Body of pancreas (tissue), 4 donors: ENCODE results near the gene LPIN2. TPM values are rescaled to one million over a fixed set of nuclear protein-coding genes. Genes with fewer than 3 reads are reported as not detected.

ENCODE experiments used
- ATAC-seq: fragments of 150-250 bp; one replicate; pipeline ENCODE4 v1.9.1; 2016
- DNase-seq, 4 donors: peaks; one replicate each; pipeline ENCODE4 v3.0.0-alpha.2; 2019
- H3K27ac ChIP-seq, 4 donors: fragments of 200-600 bp; sonication (generic); 1 replicate in 3 of 4; 2 replicates in 1 of 4; pipeline versions ENCODE4 v1.5.1 to v1.6.1; 2016 to 2019; ENCODE audit warnings: mild to moderate bottlenecking in 1 of 4, mixed read lengths in 1 of 4, moderate library complexity in 1 of 4
- H3K27me3 ChIP-seq, 2 donors: fragments of 200-600 bp; sonication (generic); one replicate each; pipeline ENCODE4 v1.6.0; 2016; ENCODE audit warnings: mild to moderate bottlenecking in 1 of 2
- H3K36me3 ChIP-seq, 2 donors: fragments of 200-600 bp; sonication (generic); replicated peaks in 1 of 2; 2 replicates each; pipeline ENCODE4 v1.5.1; 2016; ENCODE audit warnings: low read depth in 2 of 2; ENCODE audit not compliant: insufficient read depth in 1 of 2
- H3K4me1 ChIP-seq: fragments of 200-600 bp; sonication (generic); one replicate; pipeline ENCODE4 v1.6.0; 2016
- H3K4me3 ChIP-seq, 2 donors: fragments of 200-600 bp; sonication (generic); 1 replicate in 1 of 2; 2 replicates in 1 of 2; pipeline ENCODE4 v1.5.1; 2016 to 2019
- H3K9me3 ChIP-seq, 3 donors: fragments of 200-600 bp; sonication (generic); 1 replicate in 2 of 3; 2 replicates in 1 of 3; pipeline ENCODE4 v1.5.1; 2016
- POLR2A ChIP-seq, 3 donors: fragments of 450-650 bp; IDR thresholded peaks; one replicate each; pipeline ENCODE4 v1.6.1; 2016; ENCODE audit warnings: antibody characterized with exemption in 3 of 3, mild to moderate bottlenecking in 2 of 3
- WGBS, 2 donors: methylation state at CpG; one replicate each; pipeline ENCODE4 v1.1.5; 2017; 5-methylcytosine and 5-hydroxymethylcytosine counted together
- intact Hi-C: fragments of 100-400 bp; cut with DNase I; formaldehyde crosslinking; loops from one replicate; pipeline ENCODE4 v1.15.1; 2023
- total RNA-seq, 2 donors: library from RNA; depleted of rRNA; stranded (reverse); fragments of >200 nt; gene quantifications; one replicate each; pipeline ENCODE4 v1.1.0, GENCODE V29; 2016
- TF ChIP-seq, protein P1 (sequence below), 7 experiments: fragments of 450-650 bp in 4 of 7; fragments of 200-600 bp in 3 of 7; sonication (generic) in 3 of 7; IDR thresholded peaks; one replicate each; pipeline ENCODE4 v1.5.1; 2016 to 2019; ENCODE audit warnings: antibody characterized with exemption in 7 of 7

Gene LPIN2
- total RNA-seq, 2 donors from 2014 or later = 10.9 to 35.3 TPM

DNA sequence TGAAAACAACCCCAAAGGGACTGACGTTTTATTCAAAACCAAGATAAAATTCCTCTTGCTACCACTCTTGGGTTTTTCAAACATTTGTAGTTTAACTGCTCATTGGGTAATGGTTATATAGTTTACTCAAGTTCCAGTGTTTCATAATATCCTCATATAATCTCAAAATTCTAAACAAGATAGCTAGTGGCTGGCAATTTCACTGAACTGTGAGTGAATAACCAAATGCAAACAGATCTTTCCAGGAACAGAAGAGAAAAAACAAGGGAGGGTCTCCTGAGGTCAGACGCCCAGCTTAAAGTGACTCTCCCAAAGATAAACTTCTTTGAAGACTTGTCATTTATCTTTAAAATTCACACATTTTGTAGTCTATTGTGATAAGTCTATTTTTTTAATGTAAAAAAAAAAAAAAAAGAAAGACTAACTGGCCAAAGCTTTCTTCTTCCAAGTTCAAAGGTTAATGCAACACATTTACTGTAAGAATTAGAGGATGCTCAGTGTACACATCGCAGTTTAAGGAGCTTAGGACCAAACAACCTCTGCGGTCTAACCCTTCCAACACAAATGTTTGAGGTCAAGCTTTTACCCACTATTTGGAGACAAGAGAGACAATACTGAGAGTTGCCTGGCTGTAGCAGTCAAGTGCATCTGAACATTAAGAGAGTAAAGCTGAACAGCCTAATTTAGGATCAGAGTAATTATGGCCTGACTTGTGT lies 26.6 kb downstream of the LPIN2 start:
- 32 to 40% methylated on average over 4 of the region's 4 CpGs for WGBS, 2 donors
- intact Hi-C loops = loop anchor here (10.0 kb wide), 1 partner anchor 52 kb away; no protein-coding TSS in a partner anchor
- Histone ChIP-seq H3K27ac (peak overlapping the region; percentile 4 to 82 (median 81)), H3K36me3 (no peaks in the 10 kb centered on the region), H3K4me1 (peaks cover 50% of the 10 kb centered on the region), H3K27me3 (no peaks in the 10 kb centered on the region), H3K4me3 (no peak overlapping the region), H3K9me3 (no peaks in the 10 kb centered on the region)
- DNase-seq = no peak
- TF ChIP-seq POLR2A (IDR thresholded peaks at IDR 0.05) = no peak
- TF ChIP-seq, protein P1, sequence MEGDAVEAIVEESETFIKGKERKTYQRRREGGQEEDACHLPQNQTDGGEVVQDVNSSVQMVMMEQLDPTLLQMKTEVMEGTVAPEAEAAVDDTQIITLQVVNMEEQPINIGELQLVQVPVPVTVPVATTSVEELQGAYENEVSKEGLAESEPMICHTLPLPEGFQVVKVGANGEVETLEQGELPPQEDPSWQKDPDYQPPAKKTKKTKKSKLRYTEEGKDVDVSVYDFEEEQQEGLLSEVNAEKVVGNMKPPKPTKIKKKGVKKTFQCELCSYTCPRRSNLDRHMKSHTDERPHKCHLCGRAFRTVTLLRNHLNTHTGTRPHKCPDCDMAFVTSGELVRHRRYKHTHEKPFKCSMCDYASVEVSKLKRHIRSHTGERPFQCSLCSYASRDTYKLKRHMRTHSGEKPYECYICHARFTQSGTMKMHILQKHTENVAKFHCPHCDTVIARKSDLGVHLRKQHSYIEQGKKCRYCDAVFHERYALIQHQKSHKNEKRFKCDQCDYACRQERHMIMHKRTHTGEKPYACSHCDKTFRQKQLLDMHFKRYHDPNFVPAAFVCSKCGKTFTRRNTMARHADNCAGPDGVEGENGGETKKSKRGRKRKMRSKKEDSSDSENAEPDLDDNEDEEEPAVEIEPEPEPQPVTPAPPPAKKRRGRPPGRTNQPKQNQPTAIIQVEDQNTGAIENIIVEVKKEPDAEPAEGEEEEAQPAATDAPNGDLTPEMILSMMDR (IDR thresholded peaks at IDR 0.05) = no peak
- peak; percentile 58 for ATAC-seq

DNA sequence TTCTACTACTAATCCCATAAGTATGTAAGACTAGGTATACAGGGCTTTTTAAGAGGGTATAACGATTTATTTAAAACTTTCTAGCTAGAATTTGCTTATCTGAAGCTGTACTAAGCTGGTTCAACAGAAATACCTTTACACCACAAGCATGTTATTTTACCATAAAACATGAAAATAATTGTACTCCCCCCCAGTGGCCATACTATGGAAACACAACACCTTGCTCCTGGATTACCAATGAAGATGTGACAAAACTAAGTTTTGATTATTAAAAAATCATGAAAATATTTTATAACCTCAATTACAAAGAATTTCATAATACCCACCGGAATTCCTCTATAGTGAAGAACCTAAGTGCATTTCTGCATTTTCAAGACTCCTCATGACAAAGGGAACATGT lies 27.3 kb downstream of the LPIN2 start:
- peaks cover 56% of the 10 kb centered on the region for H3K4me1 ChIP-seq
- H3K27ac ChIP-seq = peak overlapping the region; percentile 4 to 82 (median 81)
- 42 to 54% methylated on average over 2 of the region's 2 CpGs for WGBS, 2 donors

DNA sequence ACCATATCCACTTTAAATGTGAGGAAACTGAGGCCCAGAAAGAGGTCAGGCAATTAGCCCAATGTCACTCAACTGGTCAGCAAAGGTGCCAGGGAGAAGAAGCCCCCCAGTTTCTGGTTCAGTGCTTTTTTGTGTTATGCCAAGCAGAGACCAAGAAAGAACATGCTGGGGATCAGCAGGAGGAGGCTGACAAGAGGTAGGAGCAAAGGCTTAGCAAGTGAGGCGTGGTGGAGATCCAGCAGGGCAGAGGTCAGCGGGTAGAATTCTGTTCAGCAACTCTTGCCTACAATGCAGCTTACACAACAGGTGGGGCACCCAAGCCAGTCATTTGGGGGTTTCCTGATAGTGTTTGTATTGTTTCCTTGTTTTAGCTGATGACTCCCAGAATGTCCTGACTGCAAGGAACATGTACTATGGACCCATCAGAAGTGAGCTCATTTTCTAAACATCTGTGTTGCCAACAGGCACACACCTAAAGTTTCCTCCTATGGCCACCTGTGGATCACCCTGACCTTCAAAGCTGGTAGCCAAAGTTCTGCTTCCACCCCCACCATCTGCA lies 28.2 kb downstream of the LPIN2 start:
- peak; percentile 50 to 78 (median 58) for DNase-seq
- no peak overlapping the region for H3K4me3 ChIP-seq
- H3K27me3 ChIP-seq = no peaks in the 10 kb centered on the region
- intact Hi-C loops = loop anchor here (10.0 kb wide), 1 partner anchor 50 kb away; no protein-coding TSS in a partner anchor
- TF ChIP-seq, protein P1 (IDR thresholded peaks at IDR 0.05) = no peak
- TF ChIP-seq POLR2A (IDR thresholded peaks at IDR 0.05) = no peak
- peak overlapping the region; percentile 18 to 82 (median 81) for H3K27ac ChIP-seq
- no peaks in the 10 kb centered on the region for H3K9me3 ChIP-seq
- ATAC-seq = peak; percentile 84
- no peaks in the 10 kb centered on the region for H3K36me3 ChIP-seq
- H3K4me1 ChIP-seq = peaks cover 65% of the 10 kb centered on the region
- WGBS, 2 donors = 60 to 76% methylated on average over 2 of the region's 2 CpGs

More for the DNA sequence above, 27.3 kb downstream of the LPIN2 start:
- no peak for TF ChIP-seq POLR2A (IDR thresholded peaks at IDR 0.05)
- TF ChIP-seq, protein P1 (IDR thresholded peaks at IDR 0.05) = peak in 6 of 7 experiments; percentile 49 to 66 (median 60)
- H3K27me3 ChIP-seq = no peaks in the 10 kb centered on the region
- no peak overlapping the region for H3K4me3 ChIP-seq
- intact Hi-C loops = loop anchor here (10.0 kb wide), 1 partner anchor 51 kb away; no protein-coding TSS in a partner anchor
- H3K36me3 ChIP-seq = no peaks in the 10 kb centered on the region
- no peaks in the 10 kb centered on the region for H3K9me3 ChIP-seq
- DNase-seq (no peak), ATAC-seq (peak; percentile 65)

DNA sequence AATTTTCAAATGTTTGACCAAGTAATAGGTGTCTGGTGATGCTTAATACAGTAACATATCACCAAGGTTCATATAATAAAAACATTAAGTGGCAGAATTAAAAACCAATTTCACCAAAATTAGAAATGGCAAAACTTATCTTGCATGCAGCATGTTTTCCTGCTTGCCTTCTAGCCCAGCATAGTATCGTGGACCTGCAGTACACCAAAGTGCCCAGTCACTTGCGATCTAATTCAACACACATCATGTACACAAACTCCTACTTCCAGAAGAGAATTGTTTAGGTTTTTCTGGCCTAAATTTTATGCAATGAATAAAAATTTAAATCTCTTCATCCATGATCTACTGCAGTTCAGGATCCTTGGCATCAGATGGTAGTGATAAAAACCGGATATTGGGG lies 28.9 kb downstream of the LPIN2 start:
- Histone ChIP-seq H3K27ac (peak overlapping the region in 3 of 4 donors; percentile 81 to 82 (median 81)), H3K4me1 (peaks cover 72% of the 10 kb centered on the region)

More for the DNA sequence above, 28.9 kb downstream of the LPIN2 start:
- DNase-seq (no peak), ATAC-seq (no peak)
- Histone ChIP-seq H3K4me3 (no peak overlapping the region), H3K36me3 (no peaks in the 10 kb centered on the region), H3K27me3 (no peaks in the 10 kb centered on the region), H3K9me3 (no peaks in the 10 kb centered on the region)
- intact Hi-C loops = loop anchor here (10.0 kb wide), 1 partner anchor 49 kb away; no protein-coding TSS in a partner anchor
- 77 to 83% methylated on average over 3 of the region's 3 CpGs for WGBS, 2 donors
- no peak for TF ChIP-seq POLR2A (IDR thresholded peaks at IDR 0.05)
- TF ChIP-seq, protein P1 (IDR thresholded peaks at IDR 0.05) = no peak
